ENCODE data around the gene NFIB.

GRCh38 chr9:14135421-14135820 lies 178.5 kb downstream of the NFIB start:
- TF ChIP-seq POLR2A (IDR thresholded peaks at IDR 0.05) (no peak), CTCF (IDR thresholded peaks at IDR 0.05 in 4 of 5, conservative IDR thresholded peaks at IDR 0.05 in 1 of 5) (no peak)
